ENCODE measurements around the gene OGG1. TPM values are rescaled to one million over a fixed set of nuclear protein-coding genes. Genes with fewer than 3 reads are reported as not detected.
A peak's percentile ranks its signal among the peaks of the same experiment; 100 is the strongest.

The OGG1 gene
- total and polyA plus RNA-seq, 12 donors = 5.2 to 15.1 (median 8.5) TPM

- 86 to 90% methylated on average over 5 of the region's 5 CpGs for WGBS, 2 donors
- H3K4me1 ChIP-seq = peaks cover 0 to 21% (median 8%) of the 10 kb centered on the region in 9 donors
- no peaks in the 10 kb centered on the region for H3K9me3 ChIP-seq
- H3K36me3 ChIP-seq = peaks cover 8 to 96% (median 70%) of the 10 kb centered on the region in 9 donors
- H3K27me3 ChIP-seq = no peaks in the 10 kb centered on the region
- H3K4me3 ChIP-seq = no peak overlapping the region
- TF ChIP-seq, protein P1, sequence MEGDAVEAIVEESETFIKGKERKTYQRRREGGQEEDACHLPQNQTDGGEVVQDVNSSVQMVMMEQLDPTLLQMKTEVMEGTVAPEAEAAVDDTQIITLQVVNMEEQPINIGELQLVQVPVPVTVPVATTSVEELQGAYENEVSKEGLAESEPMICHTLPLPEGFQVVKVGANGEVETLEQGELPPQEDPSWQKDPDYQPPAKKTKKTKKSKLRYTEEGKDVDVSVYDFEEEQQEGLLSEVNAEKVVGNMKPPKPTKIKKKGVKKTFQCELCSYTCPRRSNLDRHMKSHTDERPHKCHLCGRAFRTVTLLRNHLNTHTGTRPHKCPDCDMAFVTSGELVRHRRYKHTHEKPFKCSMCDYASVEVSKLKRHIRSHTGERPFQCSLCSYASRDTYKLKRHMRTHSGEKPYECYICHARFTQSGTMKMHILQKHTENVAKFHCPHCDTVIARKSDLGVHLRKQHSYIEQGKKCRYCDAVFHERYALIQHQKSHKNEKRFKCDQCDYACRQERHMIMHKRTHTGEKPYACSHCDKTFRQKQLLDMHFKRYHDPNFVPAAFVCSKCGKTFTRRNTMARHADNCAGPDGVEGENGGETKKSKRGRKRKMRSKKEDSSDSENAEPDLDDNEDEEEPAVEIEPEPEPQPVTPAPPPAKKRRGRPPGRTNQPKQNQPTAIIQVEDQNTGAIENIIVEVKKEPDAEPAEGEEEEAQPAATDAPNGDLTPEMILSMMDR (IDR thresholded peaks at IDR 0.05) = peak in 3 of 9 donors; percentile 11 to 22 (median 17)
- intact Hi-C loops (cut with DNase I) = no loop called here
- ATAC-seq = no peak
- no peak for DNase-seq
- H3K27ac ChIP-seq = no peak overlapping the region
These were observed 50.8 kb downstream of the OGG1 start for GRCh38 chr3:9800529-9800928.

GRCh38 chr3:9803494-9803893 lies 53.7 kb downstream of the OGG1 start:
- intact Hi-C loops (cut with DNase I) = no loop called here
- H3K9me3 ChIP-seq = no peaks in the 10 kb centered on the region
- peak overlapping the region in 9 of 10 donors; percentile 4 to 77 (median 60) for H3K27ac ChIP-seq
- peaks cover 5 to 98% (median 71%) of the 10 kb centered on the region in 9 donors for H3K36me3 ChIP-seq
- TF ChIP-seq, protein P1 (IDR thresholded peaks at IDR 0.05) = no peak
- ATAC-seq (peak in 5 of 8 donors; percentile 16 to 63 (median 34)), DNase-seq (no peak)
- no peak overlapping the region for H3K4me3 ChIP-seq
- no peaks in the 10 kb centered on the region for H3K27me3 ChIP-seq
- 73 to 74% methylated on average over 1 of the region's 1 CpG for WGBS, 2 donors
- peaks cover 0 to 11% (median 3%) of the 10 kb centered on the region in 9 donors for H3K4me1 ChIP-seq

DNA sequence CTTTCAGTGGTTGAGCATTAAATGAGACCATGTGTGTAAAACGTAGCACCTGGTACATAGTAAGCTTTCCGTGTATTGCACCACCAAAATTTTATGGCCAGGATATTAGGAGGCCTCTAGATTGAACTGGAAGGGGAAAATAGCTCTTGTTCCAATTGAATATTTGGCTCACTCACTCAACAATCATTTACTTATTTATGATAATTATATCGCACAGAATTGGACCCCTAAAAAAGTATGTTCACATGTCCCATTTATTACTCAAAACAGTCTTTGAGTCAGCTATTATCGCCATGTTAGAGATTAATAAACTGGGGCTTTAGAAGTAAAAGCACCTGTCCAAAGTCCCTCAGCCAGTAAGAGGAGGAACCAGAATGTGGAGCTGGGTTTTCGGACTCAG lies 55.2 kb downstream of the OGG1 start:
- WGBS, 2 donors = 92 to 93% methylated on average over 5 of the region's 5 CpGs
- no peak for ATAC-seq
- no peaks in the 10 kb centered on the region for H3K9me3 ChIP-seq
- no peaks in the 10 kb centered on the region for H3K27me3 ChIP-seq
- DNase-seq = no peak
- no peak overlapping the region for H3K27ac ChIP-seq
- H3K4me3 ChIP-seq = no peak overlapping the region
- peaks cover 5 to 83% (median 56%) of the 10 kb centered on the region in 9 donors for H3K36me3 ChIP-seq
- intact Hi-C loops (cut with DNase I) = no loop called here
- TF ChIP-seq, protein P1 (IDR thresholded peaks at IDR 0.05) = no peak
- peaks cover 0 to 17% (median 8%) of the 10 kb centered on the region in 9 donors for H3K4me1 ChIP-seq

- H3K9me3 ChIP-seq = no peaks in the 10 kb centered on the region
- peaks cover 0 to 71% (median 45%) of the 10 kb centered on the region in 9 donors for H3K36me3 ChIP-seq
- WGBS, 2 donors = 90 to 91% methylated on average over 12 of the region's 12 CpGs
- H3K27ac ChIP-seq = no peak overlapping the region
- no peaks in the 10 kb centered on the region for H3K27me3 ChIP-seq
- H3K4me1 ChIP-seq = peaks cover 6 to 26% (median 18%) of the 10 kb centered on the region in 9 donors
- ATAC-seq (no peak), DNase-seq (no peak)
- TF ChIP-seq, protein P1 (IDR thresholded peaks at IDR 0.05) = no peak
- intact Hi-C loops (cut with DNase I) = no loop called here
- no peak overlapping the region for H3K4me3 ChIP-seq
These were observed 56.4 kb downstream of the OGG1 start for GRCh38 chr3:9806137-9806536.

Other genes starting within 250 kb of the OGG1 start
- not detected for gene LHFPL4, start 196.1 kb upstream of the OGG1 start, total RNA-seq
- gene LHFPL4, start 196.1 kb upstream of the OGG1 start, polyA plus RNA-seq = not detected
- 10 to 100 TPM; 28.9 to 49.6 (median 38.6) TPM for gene MTMR14, start 100.4 kb upstream of the OGG1 start, total RNA-seq
- 10 to 100 TPM; 24.2 to 48.4 TPM for gene MTMR14, start 100.4 kb upstream of the OGG1 start, polyA plus RNA-seq
- under 1 TPM in 1 of 10 donors, not detected in 9; 0.46 TPM for gene CPNE9, start 46.1 kb upstream of the OGG1 start, total RNA-seq
- not detected for gene CPNE9, start 46.1 kb upstream of the OGG1 start, polyA plus RNA-seq
- 10 to 100 TPM in 4 of 10 donors, 1 to 10 TPM in 6; 7.3 to 15.1 (median 9.1) TPM for gene BRPF1, start 18.2 kb upstream of the OGG1 start, total RNA-seq
- 1 to 10 TPM; 7.3 to 8.5 TPM for gene BRPF1, start 18.2 kb upstream of the OGG1 start, polyA plus RNA-seq
- gene CAMK1, start 20.0 kb downstream of the OGG1 start, total RNA-seq = 10 to 100 TPM in 4 of 10 donors, 1 to 10 TPM in 6; 6.2 to 19.5 (median 8.3) TPM
- 10 to 100 TPM; 18.3 to 27.1 TPM for gene CAMK1, start 20.0 kb downstream of the OGG1 start, polyA plus RNA-seq
- 10 to 100 TPM; 38.5 to 59.6 (median 42.9) TPM for gene TADA3, start 42.5 kb downstream of the OGG1 start, total RNA-seq
- gene TADA3, start 42.5 kb downstream of the OGG1 start, polyA plus RNA-seq = 10 to 100 TPM; 48.7 to 51.4 TPM
- 100 to 1,000 TPM in 1 of 10 donors, 10 to 100 TPM in 9; 40.6 to 111 (median 55.0) TPM for gene ARPC4, start 43.1 kb downstream of the OGG1 start, total RNA-seq
- 100 to 1,000 TPM in 1 of 2 donors, 10 to 100 TPM in 1; 27.9 to 104 TPM for gene ARPC4, start 43.1 kb downstream of the OGG1 start, polyA plus RNA-seq
- gene TTLL3, start 60.3 kb downstream of the OGG1 start, total RNA-seq = 10 to 100 TPM in 7 of 10 donors, 1 to 10 TPM in 3; 8.7 to 20.5 (median 13.7) TPM
- 10 to 100 TPM in 1 of 2 donors, 1 to 10 TPM in 1; 6.7 to 35.0 TPM for gene TTLL3, start 60.3 kb downstream of the OGG1 start, polyA plus RNA-seq
- 10 to 100 TPM; 26.4 to 42.3 (median 29.4) TPM for gene RPUSD3, start 94.1 kb downstream of the OGG1 start, total RNA-seq
- gene RPUSD3, start 94.1 kb downstream of the OGG1 start, polyA plus RNA-seq = 10 to 100 TPM; 43.4 to 45.7 TPM
- 10 to 100 TPM in 2 of 10 donors, 1 to 10 TPM in 5, under 1 TPM in 2, not detected in 1; 0.27 to 18.3 (median 4.4) TPM for gene CIDEC, start 130.3 kb downstream of the OGG1 start, total RNA-seq
- 10 to 100 TPM in 1 of 2 donors, 1 to 10 TPM in 1; 8.0 to 25.3 TPM for gene CIDEC, start 130.3 kb downstream of the OGG1 start, polyA plus RNA-seq
- gene JAGN1, start 140.7 kb downstream of the OGG1 start, total RNA-seq = 10 to 100 TPM; 13.8 to 25.0 (median 18.0) TPM
- gene JAGN1, start 140.7 kb downstream of the OGG1 start, polyA plus RNA-seq = 10 to 100 TPM; 23.2 to 69.3 TPM
- gene IL17RE, start 152.9 kb downstream of the OGG1 start, total RNA-seq = 1 to 10 TPM in 4 of 10 donors, under 1 TPM in 6; 0.16 to 2.3 (median 0.92) TPM
- gene IL17RE, start 152.9 kb downstream of the OGG1 start, polyA plus RNA-seq = 1 to 10 TPM; 1.3 to 1.6 TPM
- gene IL17RC, start 167.1 kb downstream of the OGG1 start, total RNA-seq = 10 to 100 TPM; 18.6 to 36.2 (median 27.9) TPM
- gene IL17RC, start 167.1 kb downstream of the OGG1 start, polyA plus RNA-seq = 10 to 100 TPM; 40.7 to 62.3 TPM
- 10 to 100 TPM; 49.5 to 76.5 (median 65.4) TPM for gene CRELD1, start 183.9 kb downstream of the OGG1 start, total RNA-seq
- 10 to 100 TPM; 58.0 to 92.1 TPM for gene CRELD1, start 183.9 kb downstream of the OGG1 start, polyA plus RNA-seq
- 1 to 10 TPM in 6 of 10 donors, under 1 TPM in 4; 0.45 to 2.0 (median 1.4) TPM for gene PRRT3, start 202.5 kb downstream of the OGG1 start, total RNA-seq
- under 1 TPM; 0.54 to 0.95 TPM for gene PRRT3, start 202.5 kb downstream of the OGG1 start, polyA plus RNA-seq
- gene EMC3, start 236.9 kb downstream of the OGG1 start, total RNA-seq = 100 to 1,000 TPM in 3 of 10 donors, 10 to 100 TPM in 7; 57.7 to 130 (median 77.0) TPM
- gene EMC3, start 236.9 kb downstream of the OGG1 start, polyA plus RNA-seq = 100 to 1,000 TPM in 1 of 2 donors, 10 to 100 TPM in 1; 26.3 to 160 TPM